Neural cell (in vitro differentiated cells): ENCODE data around the gene ZDHHC23.

ENCODE experiments used
- CTCF ChIP-seq: fragments of 450-650 bp; IDR thresholded peaks from 2 replicates; pipeline ENCODE4 v1.5.1; 2014; ENCODE audit warnings: antibody characterized with exemption, mild to moderate bottlenecking, moderate library complexity; ENCODE audit not compliant: poor library complexity, severe bottlenecking
- EZH2 ChIP-seq: fragments of 200-600, 300-800 bp; shearing (Covaris generic), sonication (generic); IDR thresholded peaks from 2 replicates; pipeline ENCODE4 v1.6.1; 2014; ENCODE audit warnings: antibody characterized with exemption, low read length, borderline replicate concordance, mild to moderate bottlenecking; ENCODE audit not compliant: insufficient read depth, poor library complexity, severe bottlenecking
- POLR2AphosphoS5 ChIP-seq: IDR thresholded peaks from 2 replicates; pipeline ENCODE4 v1.6.1; 2012
- REST ChIP-seq: IDR thresholded peaks from 2 replicates; pipeline ENCODE4 v1.6.1; 2012; ENCODE audit warnings: borderline replicate concordance
- SMC3 ChIP-seq: fragments of 450-650 bp; conservative IDR thresholded peaks from 2 replicates; pipeline ENCODE4 v1.6.1; 2014; ENCODE audit warnings: antibody characterized with exemption, mild to moderate bottlenecking, moderate library complexity; ENCODE audit not compliant: poor library complexity

- TF ChIP-seq CTCF (no peak), POLR2AphosphoS5 (no peak), SMC3 (no peak), EZH2 (no peak), REST (no peak)
Measured at GRCh38 chr3:113979916-113980315, 32.1 kb downstream of the ZDHHC23 start.
